BJ (cell line): ENCODE results near the gene PUDP. TPM values are rescaled to one million over a fixed set of nuclear protein-coding genes. Genes with fewer than 3 reads are reported as not detected.
"Not testable (repeated sequence)": the region's sequence is repeated elsewhere in the genome, so short reads cannot be mapped to it uniquely, and the experiment has no call there.

Experiments used
- CTCF ChIA-PET: fragments of 350-600 bp; formaldehyde crosslinking; extraction: SDS; loops from one replicate; lab custom pipeline; 2021; ENCODE audit warnings: antibody characterized with exemption, inconsistent platforms; lab: Yijun Ruan, JAX
- POLR2A ChIA-PET: fragments of 300-600 bp; sonication (Branson Sonifier 250); formaldehyde crosslinking; extraction: SDS; loops from one replicate; lab custom pipeline; 2021; ENCODE audit warnings: antibody characterized with exemption; lab: Charles Lee
- DNase-seq: peaks from one replicate; pipeline ENCODE4 v3.0.0-alpha.2; 2011; ENCODE audit warnings: low read depth
- H3K27me3 ChIP-seq: 2 replicates; pipeline ENCODE4 v1.6.0; 2011; ENCODE audit warnings: low read length; ENCODE audit not compliant: control insufficient read depth, insufficient read depth
- H3K36me3 ChIP-seq: 2 replicates; pipeline ENCODE4 v1.5.1; 2011; ENCODE audit warnings: low read length; ENCODE audit not compliant: control insufficient read depth, insufficient read depth
- H3K4me3 ChIP-seq: 2 replicates; pipeline ENCODE4 v1.5.1; 2011; ENCODE audit warnings: low read depth, mild to moderate bottlenecking, control low read depth, low read length
- CTCF ChIP-seq: IDR thresholded peaks from 2 replicates; pipeline ENCODE4 v1.5.1; 2011; ENCODE audit warnings: low read depth, mild to moderate bottlenecking, control low read depth, inconsistent platforms, low read length, moderate library complexity; ENCODE audit not compliant: insufficient read depth
- polyA plus RNA-seq: library from polyadenylated mRNA; depleted of rRNA; stranded (reverse); fragments of >200 nt; gene quantifications from 2 replicates; pipeline ENCODE4 v1.2.3, GENCODE V29; 2011

Gene PUDP
- polyA plus RNA-seq, 1 experiment: 17.2 TPM

- CTCF ChIA-PET: no interaction called here
- POLR2A ChIA-PET: no interaction called here
- H3K36me3 ChIP-seq: no peaks in the 10 kb centered on the region
- no peak for DNase-seq
- no peaks in the 10 kb centered on the region for H3K27me3 ChIP-seq
- H3K4me3 ChIP-seq: no peak overlapping the region
- TF ChIP-seq CTCF: no peak
Measured at GRCh38 chrX:7188672-7189071, 40.7 kb upstream of the PUDP start.

GRCh38 chrX:7184816-7185215 lies 36.9 kb upstream of the PUDP start:
- CTCF ChIA-PET: no interaction called here

GRCh38 chrX:7179446-7179845 lies 31.5 kb upstream of the PUDP start:
- TF ChIP-seq CTCF: no peak
- POLR2A ChIA-PET: no interaction called here
- DNase-seq: no peak
- CTCF ChIA-PET: no interaction called here
- no peak overlapping the region for H3K4me3 ChIP-seq
- H3K27me3 ChIP-seq: no peaks in the 10 kb centered on the region
- no peaks in the 10 kb centered on the region for H3K36me3 ChIP-seq

More at GRCh38 chrX:7184816-7185215, 36.9 kb upstream of the PUDP start:
- POLR2A ChIA-PET: no interaction called here
- H3K27me3 ChIP-seq: no peaks in the 10 kb centered on the region
- TF ChIP-seq CTCF: no peak
- DNase-seq: peak; percentile 10
- H3K36me3 ChIP-seq: no peaks in the 10 kb centered on the region
- no peak overlapping the region for H3K4me3 ChIP-seq

GRCh38 chrX:7178859-7179258 lies 30.9 kb upstream of the PUDP start:
- POLR2A ChIA-PET, H3K4me3 ChIP-seq, CTCF ChIA-PET, DNase-seq, H3K36me3 ChIP-seq, H3K27me3 ChIP-seq: not testable (repeated sequence)

GRCh38 chrX:7170898-7171297 lies 22.9 kb upstream of the PUDP start:
- ChIA-PET POLR2A (no interaction called here), CTCF (no interaction called here)
- 0 out of 2 replicates have a peak, but pooled peaks have one; percentile 7 for TF ChIP-seq CTCF
- Histone ChIP-seq H3K4me3 (no peak overlapping the region), H3K27me3 (no peaks in the 10 kb centered on the region), H3K36me3 (no peaks in the 10 kb centered on the region)
- no peak for DNase-seq

- CTCF ChIA-PET: no interaction called here
- TF ChIP-seq CTCF: no peak
- Histone ChIP-seq H3K36me3 (no peaks in the 10 kb centered on the region), H3K4me3 (no peak overlapping the region), H3K27me3 (no peaks in the 10 kb centered on the region)
- no peak for DNase-seq
- POLR2A ChIA-PET: no interaction called here
Measured at GRCh38 chrX:7169627-7170026, 21.7 kb upstream of the PUDP start.
